Fibroblast of the aortic adventitia (primary cell): ENCODE results near the gene MATN1. TPM values are rescaled to one million over a fixed set of nuclear protein-coding genes. Genes with fewer than 3 reads are reported as not detected.

Experiments
- DNase-seq: peaks from one replicate; pipeline ENCODE4 v3.0.0-alpha.2; 2010; ENCODE audit warnings: low read depth
- H3K4me3 ChIP-seq: 2 replicates; pipeline ENCODE4 v1.5.1; 2011; ENCODE audit warnings: low read depth, mild to moderate bottlenecking, control low read depth, low read length, moderate library complexity
- total RNA-seq: library from RNA; depleted of rRNA; stranded (reverse); fragments of >200 nt; gene quantifications from 2 replicates; pipeline ENCODE4 v1.2.3, GENCODE V29; 2012; ENCODE audit warnings: low replicate concordance
- TF ChIP-seq, protein P1 (sequence below): IDR thresholded peaks from 2 replicates; pipeline ENCODE4 v1.5.1; 2011; ENCODE audit warnings: mild to moderate bottlenecking, low read length, control low read depth, inconsistent platforms; ENCODE audit not compliant: insufficient read depth

Gene MATN1
- total RNA-seq, 1 donor: 0.18 TPM

DNA sequence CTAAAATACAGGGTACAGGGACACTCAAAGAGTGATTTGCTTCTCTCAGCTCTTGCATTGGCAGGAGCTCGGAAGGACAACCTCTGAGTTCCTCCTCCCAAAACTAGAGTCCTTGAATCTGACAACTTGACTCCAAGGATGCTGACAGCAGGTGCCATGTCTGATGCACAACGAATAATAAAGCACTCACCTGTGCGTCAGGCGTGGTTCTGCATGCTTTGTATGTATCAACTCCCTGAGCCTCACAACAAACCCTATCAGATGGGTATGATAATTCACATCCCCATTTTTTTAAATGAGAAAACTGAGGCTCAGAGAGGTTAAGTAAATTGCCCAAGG lies 32.8 kb upstream of the MATN1 start:
- DNase-seq: no peak
- TF ChIP-seq, protein P1, sequence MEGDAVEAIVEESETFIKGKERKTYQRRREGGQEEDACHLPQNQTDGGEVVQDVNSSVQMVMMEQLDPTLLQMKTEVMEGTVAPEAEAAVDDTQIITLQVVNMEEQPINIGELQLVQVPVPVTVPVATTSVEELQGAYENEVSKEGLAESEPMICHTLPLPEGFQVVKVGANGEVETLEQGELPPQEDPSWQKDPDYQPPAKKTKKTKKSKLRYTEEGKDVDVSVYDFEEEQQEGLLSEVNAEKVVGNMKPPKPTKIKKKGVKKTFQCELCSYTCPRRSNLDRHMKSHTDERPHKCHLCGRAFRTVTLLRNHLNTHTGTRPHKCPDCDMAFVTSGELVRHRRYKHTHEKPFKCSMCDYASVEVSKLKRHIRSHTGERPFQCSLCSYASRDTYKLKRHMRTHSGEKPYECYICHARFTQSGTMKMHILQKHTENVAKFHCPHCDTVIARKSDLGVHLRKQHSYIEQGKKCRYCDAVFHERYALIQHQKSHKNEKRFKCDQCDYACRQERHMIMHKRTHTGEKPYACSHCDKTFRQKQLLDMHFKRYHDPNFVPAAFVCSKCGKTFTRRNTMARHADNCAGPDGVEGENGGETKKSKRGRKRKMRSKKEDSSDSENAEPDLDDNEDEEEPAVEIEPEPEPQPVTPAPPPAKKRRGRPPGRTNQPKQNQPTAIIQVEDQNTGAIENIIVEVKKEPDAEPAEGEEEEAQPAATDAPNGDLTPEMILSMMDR: no peak

DNA sequence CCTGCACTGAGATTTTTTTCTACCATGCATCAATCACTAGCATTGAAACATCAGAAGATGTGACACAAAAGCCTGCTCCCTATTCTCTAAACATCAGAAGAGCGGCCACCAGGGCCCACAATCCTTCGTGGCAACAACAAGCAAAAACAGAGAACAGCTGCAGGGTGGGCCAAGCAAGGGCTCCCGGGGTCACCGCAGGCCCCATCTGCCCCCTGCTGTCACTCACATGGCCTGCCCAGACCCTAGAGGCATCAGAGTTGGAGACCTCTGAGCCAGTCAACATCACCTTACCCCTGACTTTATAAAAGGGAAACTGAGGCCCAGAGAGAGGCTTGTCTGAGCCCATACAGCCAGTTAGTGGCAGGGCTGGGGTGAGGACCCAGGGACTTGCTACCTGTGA lies 32.4 kb upstream of the MATN1 start:
- DNase-seq: no peak
- H3K4me3 ChIP-seq: no peak overlapping the region
- TF ChIP-seq, protein P1: no peak

More for the DNA sequence above, 32.8 kb upstream of the MATN1 start:
- no peak overlapping the region for H3K4me3 ChIP-seq

DNA sequence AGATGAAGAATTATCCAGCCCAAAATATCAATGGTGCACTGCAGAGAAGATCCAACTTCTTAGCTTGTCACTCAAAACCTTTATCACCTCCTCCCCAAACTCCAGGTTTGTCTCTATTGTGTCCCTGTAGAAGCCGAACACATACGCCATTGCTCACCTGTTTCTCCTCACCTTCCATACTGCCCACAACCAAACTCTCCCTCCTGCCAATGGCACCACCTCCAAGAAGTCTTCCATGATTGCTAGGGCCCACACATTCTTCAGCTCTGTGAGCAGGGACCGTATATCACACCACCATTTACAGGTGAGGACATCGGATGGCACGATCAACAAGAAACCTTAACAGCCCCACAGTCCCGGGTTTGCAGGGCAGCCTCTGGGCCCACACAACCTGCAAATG lies 31.9 kb upstream of the MATN1 start:
- DNase-seq: no peak
- TF ChIP-seq, protein P1: no peak

DNA sequence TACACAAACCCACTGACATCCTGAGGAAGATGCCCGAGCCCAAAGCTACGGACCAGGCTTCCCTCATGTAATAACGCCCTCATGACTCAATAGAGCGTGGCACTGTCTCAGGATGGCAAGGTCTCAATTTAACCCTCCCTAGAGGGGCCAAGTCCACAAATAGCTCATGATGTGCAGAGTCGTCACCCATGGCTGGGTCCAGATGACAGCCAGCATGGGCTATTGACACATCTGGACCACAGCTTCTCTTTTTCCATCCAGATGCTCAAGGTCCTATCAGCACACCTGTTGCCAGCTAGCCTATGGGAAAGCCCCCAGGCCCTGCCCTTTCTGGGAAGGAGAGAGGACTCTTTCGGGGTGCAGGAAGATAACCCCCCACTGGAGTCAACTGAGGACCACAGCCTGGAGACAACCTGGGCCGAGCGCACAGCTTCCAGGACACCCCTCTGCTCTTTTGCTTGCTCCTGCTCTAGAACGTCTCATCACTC lies 31.3 kb upstream of the MATN1 start:
- H3K4me3 ChIP-seq: no peak overlapping the region
- TF ChIP-seq, protein P1: no peak
- DNase-seq: no peak

More for the DNA sequence above, 31.9 kb upstream of the MATN1 start:
- no peak overlapping the region for H3K4me3 ChIP-seq

DNA sequence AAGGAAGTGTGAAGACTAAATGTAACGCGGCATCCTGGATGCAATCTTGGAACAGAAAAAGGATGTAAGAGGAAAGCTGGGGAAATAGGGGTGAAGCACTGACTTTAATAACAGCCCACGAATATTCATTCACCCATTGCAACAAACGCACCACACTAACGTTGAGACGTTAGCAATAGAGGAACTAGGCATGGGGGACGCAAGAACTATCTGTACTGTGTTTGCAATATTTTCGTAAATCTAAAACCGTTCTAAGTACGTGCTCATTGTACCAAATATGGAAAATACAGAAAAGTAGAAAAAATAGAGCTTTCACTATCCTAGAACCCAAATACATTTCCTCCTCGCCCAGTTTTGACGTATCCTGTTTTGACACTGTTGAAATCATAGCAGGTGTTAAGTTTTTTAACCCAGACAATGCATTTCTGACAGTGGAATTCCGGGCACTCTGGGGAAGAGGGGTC lies 30.3 kb upstream of the MATN1 start:
- DNase-seq: no peak
- no peak overlapping the region for H3K4me3 ChIP-seq
- TF ChIP-seq, protein P1: no peak

DNA sequence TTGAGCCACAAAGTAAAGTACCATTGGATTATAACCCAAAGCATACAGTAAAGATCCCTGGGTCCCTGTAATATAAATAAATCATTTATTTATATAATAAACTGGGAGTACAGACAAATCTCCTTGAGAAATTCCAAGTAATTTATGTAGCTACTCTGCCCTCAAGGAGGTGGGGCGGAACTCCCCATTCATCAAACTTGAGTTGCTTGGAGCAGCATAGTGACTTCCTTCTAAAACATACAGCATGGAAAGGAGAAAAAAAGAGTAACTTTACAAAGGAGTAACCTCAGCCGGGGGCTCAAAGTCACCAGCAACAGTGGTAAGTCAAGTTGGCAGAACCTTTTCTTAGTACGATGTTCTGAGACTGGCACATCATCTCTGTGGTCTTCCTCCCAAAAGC lies 29.7 kb upstream of the MATN1 start:
- no peak for DNase-seq
- TF ChIP-seq, protein P1: no peak
- no peak overlapping the region for H3K4me3 ChIP-seq

DNA sequence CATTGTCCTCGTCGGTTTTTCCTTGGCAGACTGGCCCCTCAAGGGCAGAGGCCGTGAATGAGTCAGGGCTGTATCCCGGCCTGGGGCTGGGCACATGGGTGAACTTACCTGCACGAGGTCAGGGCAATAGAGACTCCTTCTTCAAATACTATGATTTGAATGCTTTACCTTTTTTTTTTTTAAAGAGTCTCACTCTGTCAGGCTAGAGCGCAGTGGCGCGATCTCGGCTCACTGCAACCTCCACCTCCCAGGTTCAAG lies 29.2 kb upstream of the MATN1 start:
- TF ChIP-seq, protein P1: no peak
- H3K4me3 ChIP-seq: no peak overlapping the region

More for the DNA sequence above, 29.2 kb upstream of the MATN1 start:
- no peak for DNase-seq
